22Rv1 (cell line): Measurements from ENCODE around the gene DDX11.
"Not testable (repeated sequence)": the region's sequence is repeated elsewhere in the genome, so short reads cannot be mapped to it uniquely, and the experiment has no call there.

Experiments
- H3K27ac ChIP-seq: fragments of 450-650 bp; 2 replicates; pipeline ENCODE4 v1.5.1; 2017
- CTCF ChIP-seq: fragments of 450-650 bp; IDR thresholded peaks from 2 replicates; pipeline ENCODE4 v1.5.1; 2017; ENCODE audit warnings: mild to moderate bottlenecking
- ZFX ChIP-seq: fragments of 450-650 bp; IDR thresholded peaks from 2 replicates; pipeline ENCODE4 v1.6.1; 2017; ENCODE audit warnings: antibody characterized with exemption, borderline replicate concordance

The DDX11 gene

GRCh38 chr12:31089072-31089471 lies 15.4 kb downstream of the DDX11 start:
- H3K27ac ChIP-seq, result no peak overlapping the region
- TF ChIP-seq ZFX, result no peak
- no peak for TF ChIP-seq CTCF

DNA sequence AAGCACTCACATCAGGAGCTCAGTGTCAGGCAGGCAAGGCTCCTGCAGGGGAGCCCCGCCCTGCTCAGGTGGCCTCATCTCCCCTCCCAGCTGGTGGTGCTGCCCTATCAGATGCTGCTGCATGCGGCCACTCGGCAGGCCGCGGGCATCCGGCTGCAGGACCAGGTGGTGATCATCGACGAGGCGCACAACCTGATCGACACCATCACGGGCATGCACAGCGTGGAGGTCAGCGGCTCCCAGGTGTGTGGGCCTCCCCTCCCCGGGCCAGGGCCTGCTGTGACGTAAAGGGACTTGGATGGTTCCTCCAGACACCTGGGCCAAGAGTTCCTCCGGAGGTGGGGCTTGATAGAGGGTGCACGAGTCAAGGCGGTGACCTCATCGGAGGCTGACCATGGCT lies 18.0 kb downstream of the DDX11 start:
- not testable (repeated sequence) for H3K27ac ChIP-seq

- not testable (repeated sequence) for H3K27ac ChIP-seq
Observed at GRCh38 chr12:31092718-31093117, 19.1 kb downstream of the DDX11 start.

- H3K27ac ChIP-seq, result not testable (repeated sequence)
Observed at GRCh38 chr12:31095080-31095860, 21.6 kb downstream of the DDX11 start.

GRCh38 chr12:31096251-31097065 lies 22.8 kb downstream of the DDX11 start:
- not testable (repeated sequence) for H3K27ac ChIP-seq

DNA sequence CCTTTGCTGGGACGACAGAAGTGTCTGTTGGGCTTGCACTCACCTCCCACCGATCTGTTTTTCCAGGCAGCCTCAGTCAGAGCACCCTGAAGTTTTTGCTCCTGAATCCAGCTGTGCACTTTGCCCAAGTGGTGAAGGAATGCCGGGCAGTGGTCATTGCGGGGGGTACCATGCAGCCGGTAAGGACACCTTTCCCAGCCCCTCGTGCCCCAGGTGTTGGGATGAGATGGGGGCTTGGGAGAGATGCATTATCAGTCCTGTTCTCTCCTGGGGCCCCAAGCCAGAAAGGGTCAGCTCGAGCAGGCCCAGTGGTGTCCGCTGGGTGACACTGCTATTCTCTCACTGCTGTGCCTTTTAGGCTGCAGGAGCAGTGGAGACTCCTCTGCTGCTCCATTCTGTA lies 24.2 kb downstream of the DDX11 start:
- H3K27ac ChIP-seq, result not testable (repeated sequence)

DNA sequence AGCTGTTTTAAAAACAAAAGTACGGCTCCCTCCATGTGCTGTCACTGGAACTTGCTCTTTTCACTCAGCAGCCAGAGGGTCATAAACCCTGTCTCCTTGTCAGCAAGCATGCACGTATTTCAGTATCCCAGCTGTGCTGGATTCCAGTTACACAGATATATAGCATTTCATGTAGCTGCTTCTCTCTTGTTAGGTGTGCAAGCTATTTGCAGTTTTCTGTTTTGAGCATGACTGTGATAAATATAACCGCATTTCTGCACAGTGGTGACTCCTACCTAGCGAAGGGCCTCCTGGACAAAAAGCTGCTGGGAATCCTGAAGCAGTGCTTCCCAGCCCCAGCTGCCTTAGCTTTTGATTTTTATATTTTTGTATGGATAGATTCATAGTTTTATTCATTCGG lies 24.7 kb downstream of the DDX11 start:
- not testable (repeated sequence) for H3K27ac ChIP-seq

DNA sequence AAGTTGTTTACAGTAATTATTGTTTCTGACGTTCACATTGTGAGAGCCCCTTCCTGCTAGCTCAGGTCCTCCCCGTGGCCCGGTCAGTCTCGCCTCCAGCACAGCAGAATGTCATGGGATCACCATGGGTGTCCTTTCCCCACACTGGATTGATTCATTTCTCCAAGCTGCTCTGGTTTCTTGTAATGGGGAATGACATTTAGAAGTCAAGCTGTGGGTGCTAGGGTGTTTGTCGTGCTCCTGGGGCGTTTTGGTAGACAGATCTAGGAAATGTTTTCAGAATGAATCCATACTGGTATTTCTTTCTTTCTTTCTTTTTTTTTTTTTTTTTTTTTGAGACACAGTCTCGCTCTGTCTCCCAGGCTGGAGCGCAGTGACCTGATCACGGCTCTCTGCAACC lies 25.1 kb downstream of the DDX11 start:
- H3K27ac ChIP-seq, result not testable (repeated sequence)

GRCh38 chr12:31099434-31099833 lies 25.8 kb downstream of the DDX11 start:
- not testable (repeated sequence) for H3K27ac ChIP-seq

GRCh38 chr12:31100503-31101208 lies 27.0 kb downstream of the DDX11 start:
- not testable (repeated sequence) for H3K27ac ChIP-seq

DNA sequence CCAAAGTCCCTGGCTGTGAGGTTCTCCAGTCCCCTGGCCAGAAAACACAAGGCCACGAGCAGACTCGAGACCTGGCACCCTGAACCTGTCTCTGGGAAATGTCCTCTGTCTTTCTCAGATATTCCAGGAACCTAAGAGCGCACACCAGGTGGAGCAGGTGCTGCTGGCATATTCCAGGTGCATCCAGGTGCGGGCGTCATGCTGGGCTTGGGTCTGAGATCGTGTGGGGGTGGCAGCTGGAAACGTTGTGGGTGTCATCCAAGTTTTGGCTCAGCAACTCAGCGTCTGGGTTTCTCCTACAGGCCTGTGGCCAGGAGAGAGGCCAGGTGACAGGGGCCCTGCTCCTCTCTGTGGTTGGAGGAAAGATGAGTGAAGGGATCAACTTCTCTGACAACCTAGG lies 28.5 kb downstream of the DDX11 start:
- not testable (repeated sequence) for H3K27ac ChIP-seq

GRCh38 chr12:31102596-31102995 lies 28.9 kb downstream of the DDX11 start:
- H3K27ac ChIP-seq, result not testable (repeated sequence)

GRCh38 chr12:31103561-31103975 lies 29.9 kb downstream of the DDX11 start:
- H3K27ac ChIP-seq, result peak overlapping the region; percentile 77

- H3K27ac ChIP-seq, result peak overlapping the region; percentile 77
Observed at GRCh38 chr12:31104220-31104619, 30.6 kb downstream of the DDX11 start.

DNA sequence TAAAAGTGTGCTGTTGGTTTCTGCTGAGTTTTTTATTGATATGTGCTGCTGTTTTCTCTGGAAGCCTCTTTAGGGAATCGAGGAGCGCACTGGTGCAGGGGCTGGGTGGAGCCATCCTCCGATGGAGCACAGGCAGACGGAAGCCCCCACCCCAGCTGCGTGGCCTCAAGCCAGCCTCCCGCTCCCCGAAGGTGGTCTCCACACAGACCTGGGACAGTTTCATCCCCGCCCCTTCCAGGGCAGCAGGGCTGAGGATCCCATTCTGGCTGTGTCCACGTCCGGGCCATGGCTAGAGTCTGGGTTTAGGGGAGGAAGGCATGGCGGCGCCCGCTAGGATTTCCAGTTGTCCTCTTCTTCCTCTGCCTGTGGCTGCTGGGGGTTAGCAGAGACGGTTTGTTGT lies 31.1 kb downstream of the DDX11 start:
- H3K27ac ChIP-seq, result not testable (repeated sequence)
